ENCODE results near the gene CSNK2A3.

DNA sequence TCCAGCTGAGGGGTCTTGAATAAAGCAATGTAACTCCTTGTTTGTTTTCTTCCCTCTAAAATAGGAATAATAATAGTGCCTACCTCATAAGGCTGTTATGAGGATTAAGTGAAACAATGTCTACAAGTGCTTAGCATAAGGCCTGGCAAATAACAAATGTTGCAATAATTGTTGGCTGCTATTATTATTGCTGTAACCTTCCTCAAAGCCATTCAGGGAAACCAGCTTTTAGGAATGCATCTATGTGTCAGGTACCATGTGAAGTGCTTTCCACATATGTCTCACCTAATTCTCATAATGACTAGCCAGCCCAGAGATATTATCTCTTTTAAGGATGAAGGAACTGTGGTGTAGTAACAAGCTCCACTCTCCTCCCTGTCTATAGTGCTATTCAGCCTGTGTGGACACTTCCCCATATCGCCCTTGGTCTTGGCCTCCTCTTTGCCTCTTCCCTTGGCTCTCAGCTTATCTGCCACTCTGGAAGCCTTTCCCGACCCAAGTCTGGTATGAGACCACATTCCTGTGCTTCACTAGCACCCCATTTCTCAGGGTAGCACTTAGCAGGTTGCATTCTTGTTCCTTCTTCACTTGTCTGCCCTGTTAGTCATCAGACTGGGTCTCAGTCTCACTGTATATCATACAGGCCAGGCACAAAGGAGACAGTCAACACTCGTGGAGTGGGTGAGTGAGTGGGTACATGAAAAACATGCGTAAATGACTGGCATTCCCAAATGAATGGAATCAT lies 23.8 kb downstream of the CSNK2A3 start:
- TF ChIP-seq, protein P1, sequence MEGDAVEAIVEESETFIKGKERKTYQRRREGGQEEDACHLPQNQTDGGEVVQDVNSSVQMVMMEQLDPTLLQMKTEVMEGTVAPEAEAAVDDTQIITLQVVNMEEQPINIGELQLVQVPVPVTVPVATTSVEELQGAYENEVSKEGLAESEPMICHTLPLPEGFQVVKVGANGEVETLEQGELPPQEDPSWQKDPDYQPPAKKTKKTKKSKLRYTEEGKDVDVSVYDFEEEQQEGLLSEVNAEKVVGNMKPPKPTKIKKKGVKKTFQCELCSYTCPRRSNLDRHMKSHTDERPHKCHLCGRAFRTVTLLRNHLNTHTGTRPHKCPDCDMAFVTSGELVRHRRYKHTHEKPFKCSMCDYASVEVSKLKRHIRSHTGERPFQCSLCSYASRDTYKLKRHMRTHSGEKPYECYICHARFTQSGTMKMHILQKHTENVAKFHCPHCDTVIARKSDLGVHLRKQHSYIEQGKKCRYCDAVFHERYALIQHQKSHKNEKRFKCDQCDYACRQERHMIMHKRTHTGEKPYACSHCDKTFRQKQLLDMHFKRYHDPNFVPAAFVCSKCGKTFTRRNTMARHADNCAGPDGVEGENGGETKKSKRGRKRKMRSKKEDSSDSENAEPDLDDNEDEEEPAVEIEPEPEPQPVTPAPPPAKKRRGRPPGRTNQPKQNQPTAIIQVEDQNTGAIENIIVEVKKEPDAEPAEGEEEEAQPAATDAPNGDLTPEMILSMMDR (conservative IDR thresholded peaks at IDR 0.05; ENCODE audit: low read depth, low read length): no peak
- TF ChIP-seq EZH2 (IDR thresholded peaks at IDR 0.05; ENCODE audit: borderline replicate concordance, low read depth, low read length, poor library complexity, severe bottlenecking): no peak
